ENCODE results near the gene SLFN13.

The SLFN13 gene

DNA sequence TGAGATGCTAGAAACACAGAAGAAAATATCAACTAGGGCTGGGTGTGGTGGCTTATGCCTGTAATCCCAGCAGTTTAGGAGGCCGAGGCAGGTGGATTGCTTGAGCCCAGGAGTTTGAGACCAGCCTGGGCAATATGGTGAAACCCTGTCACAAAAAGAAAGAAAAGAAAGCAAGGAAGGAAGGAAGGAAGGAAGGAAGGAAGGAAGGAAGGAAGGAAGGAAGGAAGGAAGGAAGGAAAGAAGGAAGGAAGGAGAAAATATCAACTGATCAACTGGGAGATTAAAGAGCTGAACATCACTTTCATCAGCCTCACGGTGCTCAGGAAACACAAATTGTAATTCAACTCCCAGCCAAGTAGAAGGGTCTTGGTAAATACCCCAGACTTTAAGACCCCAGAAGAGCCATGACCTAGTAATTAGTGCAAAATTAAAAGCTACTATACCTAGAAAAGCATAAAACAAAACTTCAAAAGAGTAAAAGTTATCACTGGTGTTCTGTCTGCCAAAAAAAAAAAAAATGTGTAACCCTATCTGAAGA, 27.8 kb upstream of the SLFN13 start:
- TF ChIP-seq, protein P1, sequence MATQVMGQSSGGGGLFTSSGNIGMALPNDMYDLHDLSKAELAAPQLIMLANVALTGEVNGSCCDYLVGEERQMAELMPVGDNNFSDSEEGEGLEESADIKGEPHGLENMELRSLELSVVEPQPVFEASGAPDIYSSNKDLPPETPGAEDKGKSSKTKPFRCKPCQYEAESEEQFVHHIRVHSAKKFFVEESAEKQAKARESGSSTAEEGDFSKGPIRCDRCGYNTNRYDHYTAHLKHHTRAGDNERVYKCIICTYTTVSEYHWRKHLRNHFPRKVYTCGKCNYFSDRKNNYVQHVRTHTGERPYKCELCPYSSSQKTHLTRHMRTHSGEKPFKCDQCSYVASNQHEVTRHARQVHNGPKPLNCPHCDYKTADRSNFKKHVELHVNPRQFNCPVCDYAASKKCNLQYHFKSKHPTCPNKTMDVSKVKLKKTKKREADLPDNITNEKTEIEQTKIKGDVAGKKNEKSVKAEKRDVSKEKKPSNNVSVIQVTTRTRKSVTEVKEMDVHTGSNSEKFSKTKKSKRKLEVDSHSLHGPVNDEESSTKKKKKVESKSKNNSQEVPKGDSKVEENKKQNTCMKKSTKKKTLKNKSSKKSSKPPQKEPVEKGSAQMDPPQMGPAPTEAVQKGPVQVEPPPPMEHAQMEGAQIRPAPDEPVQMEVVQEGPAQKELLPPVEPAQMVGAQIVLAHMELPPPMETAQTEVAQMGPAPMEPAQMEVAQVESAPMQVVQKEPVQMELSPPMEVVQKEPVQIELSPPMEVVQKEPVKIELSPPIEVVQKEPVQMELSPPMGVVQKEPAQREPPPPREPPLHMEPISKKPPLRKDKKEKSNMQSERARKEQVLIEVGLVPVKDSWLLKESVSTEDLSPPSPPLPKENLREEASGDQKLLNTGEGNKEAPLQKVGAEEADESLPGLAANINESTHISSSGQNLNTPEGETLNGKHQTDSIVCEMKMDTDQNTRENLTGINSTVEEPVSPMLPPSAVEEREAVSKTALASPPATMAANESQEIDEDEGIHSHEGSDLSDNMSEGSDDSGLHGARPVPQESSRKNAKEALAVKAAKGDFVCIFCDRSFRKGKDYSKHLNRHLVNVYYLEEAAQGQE (IDR thresholded peaks at IDR 0.05; ENCODE audit: insufficient replicate concordance, low read depth): no peak
- no peak for TF ChIP-seq POLR2AphosphoS5 (IDR thresholded peaks at IDR 0.05; ENCODE audit: low read depth)
- no peak for TF ChIP-seq SPI1 (IDR thresholded peaks at IDR 0.05; ENCODE audit: borderline replicate concordance, low read depth)
- TF ChIP-seq, protein P2, sequence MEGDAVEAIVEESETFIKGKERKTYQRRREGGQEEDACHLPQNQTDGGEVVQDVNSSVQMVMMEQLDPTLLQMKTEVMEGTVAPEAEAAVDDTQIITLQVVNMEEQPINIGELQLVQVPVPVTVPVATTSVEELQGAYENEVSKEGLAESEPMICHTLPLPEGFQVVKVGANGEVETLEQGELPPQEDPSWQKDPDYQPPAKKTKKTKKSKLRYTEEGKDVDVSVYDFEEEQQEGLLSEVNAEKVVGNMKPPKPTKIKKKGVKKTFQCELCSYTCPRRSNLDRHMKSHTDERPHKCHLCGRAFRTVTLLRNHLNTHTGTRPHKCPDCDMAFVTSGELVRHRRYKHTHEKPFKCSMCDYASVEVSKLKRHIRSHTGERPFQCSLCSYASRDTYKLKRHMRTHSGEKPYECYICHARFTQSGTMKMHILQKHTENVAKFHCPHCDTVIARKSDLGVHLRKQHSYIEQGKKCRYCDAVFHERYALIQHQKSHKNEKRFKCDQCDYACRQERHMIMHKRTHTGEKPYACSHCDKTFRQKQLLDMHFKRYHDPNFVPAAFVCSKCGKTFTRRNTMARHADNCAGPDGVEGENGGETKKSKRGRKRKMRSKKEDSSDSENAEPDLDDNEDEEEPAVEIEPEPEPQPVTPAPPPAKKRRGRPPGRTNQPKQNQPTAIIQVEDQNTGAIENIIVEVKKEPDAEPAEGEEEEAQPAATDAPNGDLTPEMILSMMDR (IDR thresholded peaks at IDR 0.05; ENCODE audit: insufficient read depth, low read length): no peak
- TF ChIP-seq GABPA (IDR thresholded peaks at IDR 0.05; ENCODE audit: low read depth): no peak
- Histone ChIP-seq H3K27me3 (ENCODE audit: insufficient read depth, poor library complexity, severe bottlenecking) (no peaks in the 10 kb centered on the region), H3K4me3 (replicated peaks; ENCODE audit: insufficient read depth, low read length) (no peak overlapping the region), H3K27ac (replicated peaks) (no peak overlapping the region)
- no peak for DNase-seq (ENCODE audit: low read depth in 1 of 2, low spot score in 1 of 2)

DNA sequence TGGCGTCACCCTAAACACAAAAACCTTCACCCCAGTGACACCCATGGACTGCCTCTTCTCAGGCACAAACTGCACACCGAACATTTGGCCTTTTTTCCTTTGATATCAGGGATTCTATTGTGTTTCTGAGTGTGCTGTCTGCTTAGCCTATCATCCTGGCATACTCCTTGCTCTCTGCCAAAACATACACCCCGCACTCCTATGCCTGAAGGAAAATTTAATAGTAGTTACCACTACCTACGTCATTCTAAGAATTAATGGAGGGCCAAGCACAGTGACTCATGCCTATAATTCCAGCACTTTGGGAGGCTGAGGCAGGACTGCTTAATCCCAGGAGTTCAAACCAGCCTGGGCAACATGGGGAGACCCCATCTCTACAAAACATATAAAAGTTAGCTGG, 19.9 kb upstream of the SLFN13 start:
- no peaks in the 10 kb centered on the region for H3K27me3 ChIP-seq (ENCODE audit: insufficient read depth, poor library complexity, severe bottlenecking)
- TF ChIP-seq, protein P1 (IDR thresholded peaks at IDR 0.05; ENCODE audit: insufficient replicate concordance, low read depth): no peak
- no peak for TF ChIP-seq SPI1 (IDR thresholded peaks at IDR 0.05; ENCODE audit: borderline replicate concordance, low read depth)
- TF ChIP-seq GABPA (IDR thresholded peaks at IDR 0.05; ENCODE audit: low read depth): no peak
- TF ChIP-seq, protein P2 (IDR thresholded peaks at IDR 0.05; ENCODE audit: insufficient read depth, low read length): no peak
- no peak for TF ChIP-seq POLR2AphosphoS5 (IDR thresholded peaks at IDR 0.05; ENCODE audit: low read depth)

DNA sequence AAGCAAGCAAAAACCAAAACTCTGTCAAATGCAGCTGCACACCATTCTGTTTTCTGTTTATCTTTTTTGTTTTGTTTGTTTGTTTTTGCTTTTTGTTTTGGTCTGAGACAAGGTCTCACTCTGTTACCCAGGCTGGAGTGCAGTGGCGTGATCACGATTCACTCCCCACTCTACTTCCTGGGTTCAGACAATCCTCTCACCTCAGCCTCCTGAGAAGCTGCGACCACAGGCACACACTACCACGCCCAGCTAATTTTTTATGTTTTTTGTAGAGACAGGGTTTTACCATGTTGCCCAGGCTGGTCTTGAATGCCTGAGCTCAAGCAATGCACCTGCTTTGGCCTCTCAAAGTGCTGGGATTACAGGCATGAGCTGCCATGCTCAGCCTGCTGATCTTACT, 19.3 kb upstream of the SLFN13 start:
- TF ChIP-seq SPI1 (IDR thresholded peaks at IDR 0.05; ENCODE audit: borderline replicate concordance, low read depth): no peak
- TF ChIP-seq, protein P2 (IDR thresholded peaks at IDR 0.05; ENCODE audit: insufficient read depth, low read length): no peak
- TF ChIP-seq POLR2AphosphoS5 (IDR thresholded peaks at IDR 0.05; ENCODE audit: low read depth): no peak
- TF ChIP-seq GABPA (IDR thresholded peaks at IDR 0.05; ENCODE audit: low read depth): no peak
- TF ChIP-seq, protein P1 (IDR thresholded peaks at IDR 0.05; ENCODE audit: insufficient replicate concordance, low read depth): no peak
- Histone ChIP-seq H3K27me3 (ENCODE audit: insufficient read depth, poor library complexity, severe bottlenecking) (no peaks in the 10 kb centered on the region), H3K27ac (replicated peaks) (no peak overlapping the region), H3K4me3 (replicated peaks; ENCODE audit: insufficient read depth, low read length) (no peak overlapping the region)
- no peak for DNase-seq (ENCODE audit: low read depth in 1 of 2, low spot score in 1 of 2)

More for the DNA sequence above, 19.9 kb upstream of the SLFN13 start:
- no peak overlapping the region for H3K4me3 ChIP-seq (replicated peaks; ENCODE audit: insufficient read depth, low read length)
- no peak for DNase-seq (ENCODE audit: low read depth in 1 of 2, low spot score in 1 of 2)
- H3K27ac ChIP-seq (replicated peaks): no peak overlapping the region
